ENCODE data around the gene PCNX2.
"Not testable (repeated sequence)": the region's sequence is repeated elsewhere in the genome, so short reads cannot be mapped to it uniquely, and the experiment has no call there.

The PCNX2 gene

GRCh38 chr1:233143241-233143640, 152.3 kb downstream of the PCNX2 start:
- Mint-ChIP-seq H3K36me3 (ENCODE audit: low read depth) (peaks cover 41% of the 10 kb centered on the region), H3K27me3 (no peaks in the 10 kb centered on the region), H3K27ac (no peak overlapping the region), H3K9me3 (no peaks in the 10 kb centered on the region), H3K4me1 (ENCODE audit: low read depth) (no peaks in the 10 kb centered on the region), H3K4me3 (no peak overlapping the region)
- no peak for DNase-seq

GRCh38 chr1:233140974-233141373, 154.6 kb downstream of the PCNX2 start:
- no peak overlapping the region for H3K27ac Mint-ChIP-seq
- peaks cover 24% of the 10 kb centered on the region for H3K36me3 Mint-ChIP-seq (ENCODE audit: low read depth)
- DNase-seq = no peak
- no peaks in the 10 kb centered on the region for H3K9me3 Mint-ChIP-seq
- no peaks in the 10 kb centered on the region for H3K4me1 Mint-ChIP-seq (ENCODE audit: low read depth)
- no peaks in the 10 kb centered on the region for H3K27me3 Mint-ChIP-seq
- no peak overlapping the region for H3K4me3 Mint-ChIP-seq

- DNase-seq = no peak
- Mint-ChIP-seq H3K27me3 (no peaks in the 10 kb centered on the region), H3K4me1 (ENCODE audit: low read depth) (no peaks in the 10 kb centered on the region), H3K36me3 (ENCODE audit: low read depth) (peaks cover 26% of the 10 kb centered on the region), H3K4me3 (no peak overlapping the region), H3K9me3 (no peaks in the 10 kb centered on the region), H3K27ac (no peak overlapping the region)
Observed at GRCh38 chr1:233140499-233140898, 155.0 kb downstream of the PCNX2 start.

GRCh38 chr1:233138788-233139585, 156.5 kb downstream of the PCNX2 start:
- Mint-ChIP-seq H3K4me1 (ENCODE audit: low read depth) (no peaks in the 10 kb centered on the region), H3K27ac (no peak overlapping the region), H3K27me3 (no peaks in the 10 kb centered on the region), H3K4me3 (no peak overlapping the region), H3K36me3 (ENCODE audit: low read depth) (peaks cover 32% of the 10 kb centered on the region), H3K9me3 (no peaks in the 10 kb centered on the region)
- no peak for DNase-seq

GRCh38 chr1:233135833-233136232, 159.7 kb downstream of the PCNX2 start:
- Mint-ChIP-seq H3K4me3 (no peak overlapping the region), H3K4me1 (ENCODE audit: low read depth) (no peaks in the 10 kb centered on the region), H3K9me3 (no peaks in the 10 kb centered on the region), H3K27ac (no peak overlapping the region), H3K27me3 (no peaks in the 10 kb centered on the region), H3K36me3 (ENCODE audit: low read depth) (peaks cover 46% of the 10 kb centered on the region)
- DNase-seq = no peak

GRCh38 chr1:233132445-233132844, 163.1 kb downstream of the PCNX2 start:
- Mint-ChIP-seq H3K36me3 (ENCODE audit: low read depth) (peaks cover 71% of the 10 kb centered on the region), H3K4me3 (no peak overlapping the region), H3K4me1 (ENCODE audit: low read depth) (no peaks in the 10 kb centered on the region), H3K9me3 (peaks cover 2% of the 10 kb centered on the region), H3K27me3 (no peaks in the 10 kb centered on the region), H3K27ac (no peak overlapping the region)
- no peak for DNase-seq

GRCh38 chr1:233129031-233129430, 166.5 kb downstream of the PCNX2 start:
- H3K27ac Mint-ChIP-seq; DNase-seq; H3K4me3 Mint-ChIP-seq; H3K27me3 Mint-ChIP-seq; H3K4me1 Mint-ChIP-seq (ENCODE audit: low read depth); H3K9me3 Mint-ChIP-seq: not testable (repeated sequence)
- peaks cover 82% of the 10 kb centered on the region for H3K36me3 Mint-ChIP-seq (ENCODE audit: low read depth)

- H3K27ac Mint-ChIP-seq = no peak overlapping the region
- no peak for DNase-seq
- H3K4me1 Mint-ChIP-seq (ENCODE audit: low read depth) = no peaks in the 10 kb centered on the region
- H3K9me3 Mint-ChIP-seq = peaks cover 2% of the 10 kb centered on the region
- peaks cover 67% of the 10 kb centered on the region for H3K36me3 Mint-ChIP-seq (ENCODE audit: low read depth)
- no peak overlapping the region for H3K4me3 Mint-ChIP-seq
- no peaks in the 10 kb centered on the region for H3K27me3 Mint-ChIP-seq
Observed at GRCh38 chr1:233127157-233127556, 168.4 kb downstream of the PCNX2 start.

- H3K27me3 Mint-ChIP-seq = no peaks in the 10 kb centered on the region
- H3K36me3 Mint-ChIP-seq (ENCODE audit: low read depth) = peaks cover 51% of the 10 kb centered on the region
- H3K4me1 Mint-ChIP-seq (ENCODE audit: low read depth) = no peaks in the 10 kb centered on the region
- H3K27ac Mint-ChIP-seq = no peak overlapping the region
- no peaks in the 10 kb centered on the region for H3K9me3 Mint-ChIP-seq
- no peak for DNase-seq
- H3K4me3 Mint-ChIP-seq = no peak overlapping the region
Observed at GRCh38 chr1:233122779-233123178, 172.7 kb downstream of the PCNX2 start.

GRCh38 chr1:233121947-233122559, 173.5 kb downstream of the PCNX2 start:
- Mint-ChIP-seq H3K36me3 (ENCODE audit: low read depth) (peaks cover 43% of the 10 kb centered on the region), H3K4me3 (no peak overlapping the region), H3K27me3 (no peaks in the 10 kb centered on the region), H3K27ac (no peak overlapping the region), H3K9me3 (no peaks in the 10 kb centered on the region), H3K4me1 (ENCODE audit: low read depth) (no peaks in the 10 kb centered on the region)
- no peak for DNase-seq

- H3K9me3 Mint-ChIP-seq = no peaks in the 10 kb centered on the region
- H3K4me3 Mint-ChIP-seq = no peak overlapping the region
- no peak overlapping the region for H3K27ac Mint-ChIP-seq
- peaks cover 53% of the 10 kb centered on the region for H3K36me3 Mint-ChIP-seq (ENCODE audit: low read depth)
- H3K4me1 Mint-ChIP-seq (ENCODE audit: low read depth) = peaks cover 18% of the 10 kb centered on the region
- no peak for DNase-seq
- no peaks in the 10 kb centered on the region for H3K27me3 Mint-ChIP-seq
Observed at GRCh38 chr1:233114860-233115259, 180.7 kb downstream of the PCNX2 start.

- no peak for DNase-seq
- Mint-ChIP-seq H3K36me3 (ENCODE audit: low read depth) (peaks cover 54% of the 10 kb centered on the region), H3K4me3 (no peak overlapping the region), H3K27me3 (no peaks in the 10 kb centered on the region), H3K9me3 (no peaks in the 10 kb centered on the region), H3K4me1 (ENCODE audit: low read depth) (peaks cover 18% of the 10 kb centered on the region), H3K27ac (no peak overlapping the region)
Observed at GRCh38 chr1:233114159-233114558, 181.4 kb downstream of the PCNX2 start.

GRCh38 chr1:233113009-233113879, 182.3 kb downstream of the PCNX2 start:
- peaks cover 56% of the 10 kb centered on the region for H3K36me3 Mint-ChIP-seq (ENCODE audit: low read depth)
- peaks cover 18% of the 10 kb centered on the region for H3K4me1 Mint-ChIP-seq (ENCODE audit: low read depth)
- H3K27ac Mint-ChIP-seq = peak overlapping the region; percentile 72
- no peaks in the 10 kb centered on the region for H3K9me3 Mint-ChIP-seq
- H3K27me3 Mint-ChIP-seq = no peaks in the 10 kb centered on the region
- no peak for DNase-seq
- H3K4me3 Mint-ChIP-seq = no peak overlapping the region

GRCh38 chr1:233112186-233113008, 183.1 kb downstream of the PCNX2 start:
- Mint-ChIP-seq H3K4me3 (no peak overlapping the region), H3K36me3 (ENCODE audit: low read depth) (peaks cover 61% of the 10 kb centered on the region), H3K9me3 (no peaks in the 10 kb centered on the region), H3K27me3 (no peaks in the 10 kb centered on the region), H3K27ac (no peak overlapping the region), H3K4me1 (ENCODE audit: low read depth) (peaks cover 18% of the 10 kb centered on the region)
- DNase-seq = no peak

All from activated T-cell treated with anti-CD3 and anti-CD28 coated beads, Interleukin-2, amount 50 U/mL, for 24 hours (primary cell).